Karpas-422 (cell line): ENCODE results near the gene BRD1. TPM values are rescaled to one million over a fixed set of nuclear protein-coding genes. Genes with fewer than 3 reads are reported as not detected.

Experiments
- DNase-seq: peaks from one replicate; pipeline ENCODE4 v3.0.0-alpha.2; 2015
- H2AFZ ChIP-seq: fragments of 200-600 bp; sonication (generic); 2 replicates; pipeline ENCODE4 v1.6.1; 2014; ENCODE audit warnings: antibody characterized with exemption, low read length, mixed read lengths
- H3K27ac ChIP-seq: fragments of 200-600 bp; sonication (generic); 2 replicates; pipeline ENCODE4 v1.5.1; 2014; ENCODE audit warnings: mild to moderate bottlenecking, low read length, moderate library complexity
- H3K27me3 ChIP-seq: fragments of 200-600 bp; sonication (generic); 2 replicates; pipeline ENCODE4 v1.6.1; 2014; ENCODE audit warnings: low read length, mixed read lengths
- H3K36me3 ChIP-seq: fragments of 200-600 bp; sonication (generic); 2 replicates; pipeline ENCODE4 v1.6.1; 2014; ENCODE audit warnings: low read length, mixed read lengths; ENCODE audit not compliant: insufficient read depth
- H3K4me1 ChIP-seq: fragments of 200-600 bp; sonication (generic); 2 replicates; pipeline ENCODE4 v1.6.1; 2014; ENCODE audit warnings: mild to moderate bottlenecking, low read length, mixed read lengths
- H3K4me2 ChIP-seq: fragments of 200-600 bp; sonication (generic); 2 replicates; pipeline ENCODE4 v1.6.1; 2014; ENCODE audit warnings: low read length, low read depth, mild to moderate bottlenecking; ENCODE audit not compliant: poor library complexity, severe bottlenecking
- H3K4me3 ChIP-seq: fragments of 200-600 bp; sonication (generic); 2 replicates; pipeline ENCODE4 v1.5.1; 2014; ENCODE audit warnings: mild to moderate bottlenecking, antibody characterized with exemption, low read length, mixed read lengths
- H3K79me2 ChIP-seq: fragments of 200-600 bp; sonication (generic); 2 replicates; pipeline ENCODE4 v1.6.1; 2014; ENCODE audit warnings: mild to moderate bottlenecking, low read length, mixed read lengths
- H3K9ac ChIP-seq: fragments of 200-600 bp; sonication (generic); 2 replicates; pipeline ENCODE4 v1.6.0; 2014; ENCODE audit warnings: low read length
- H3K9me2 ChIP-seq: fragments of 200-600 bp; sonication (generic), shearing (Covaris generic); replicated peaks from 2 replicates; pipeline ENCODE4 v1.6.0; 2014; ENCODE audit warnings: mild to moderate bottlenecking, low read length, moderate library complexity; ENCODE audit not compliant: insufficient read depth
- H3K9me3 ChIP-seq: fragments of 300-700, 200-600 bp; sonication (generic); 2 replicates; pipeline ENCODE4 v1.6.1; 2014; ENCODE audit warnings: low read length, mixed read lengths
- H4K20me1 ChIP-seq: fragments of 200-600 bp; sonication (generic); 2 replicates; pipeline ENCODE4 v1.6.1; 2014; ENCODE audit warnings: mild to moderate bottlenecking, antibody characterized with exemption, low read length, low read depth; ENCODE audit not compliant: insufficient read depth
- total RNA-seq: library from RNA; depleted of rRNA; stranded (reverse); fragments of >200 nt; shearing (Covaris generic); gene quantifications from 2 replicates; pipeline ENCODE4 v1.2.3, GENCODE V29; 2014; ENCODE audit warnings: low replicate concordance

Gene BRD1
- total RNA-seq, 1 experiment from 2014 or later, result 16.0 TPM

DNA sequence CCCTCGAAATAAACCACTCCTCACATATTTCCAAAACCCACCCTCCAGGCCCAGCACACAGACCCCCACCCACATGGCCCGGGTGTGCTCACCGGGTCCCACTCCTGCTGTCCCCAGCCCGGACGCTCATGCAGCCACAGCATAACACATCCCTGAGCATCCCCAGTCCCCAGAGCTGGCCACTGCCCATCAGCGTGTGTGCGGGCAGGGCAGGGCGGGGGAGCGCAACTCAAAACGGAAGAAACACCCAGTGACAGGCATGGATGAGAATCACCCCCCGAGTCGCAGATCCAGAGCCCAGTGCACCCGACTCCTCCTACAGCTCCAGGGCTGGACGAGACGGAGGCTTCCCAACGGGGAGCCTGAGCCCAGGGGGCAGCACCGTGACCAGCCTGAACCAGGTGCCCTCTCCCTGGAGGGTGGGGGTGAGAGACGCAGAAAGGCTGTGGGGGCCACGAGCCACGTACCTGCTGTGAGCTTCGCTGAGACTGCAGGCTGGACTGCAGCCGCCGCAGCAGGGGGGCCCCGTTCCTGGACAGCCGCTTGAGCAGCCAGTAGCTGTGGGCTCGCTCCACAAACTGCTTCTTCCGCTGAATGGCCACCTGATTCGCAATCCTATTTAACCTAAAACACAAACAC, 23.8 kb downstream of the BRD1 start:
- peaks cover 91% of the 10 kb centered on the region for H3K79me2 ChIP-seq

DNA sequence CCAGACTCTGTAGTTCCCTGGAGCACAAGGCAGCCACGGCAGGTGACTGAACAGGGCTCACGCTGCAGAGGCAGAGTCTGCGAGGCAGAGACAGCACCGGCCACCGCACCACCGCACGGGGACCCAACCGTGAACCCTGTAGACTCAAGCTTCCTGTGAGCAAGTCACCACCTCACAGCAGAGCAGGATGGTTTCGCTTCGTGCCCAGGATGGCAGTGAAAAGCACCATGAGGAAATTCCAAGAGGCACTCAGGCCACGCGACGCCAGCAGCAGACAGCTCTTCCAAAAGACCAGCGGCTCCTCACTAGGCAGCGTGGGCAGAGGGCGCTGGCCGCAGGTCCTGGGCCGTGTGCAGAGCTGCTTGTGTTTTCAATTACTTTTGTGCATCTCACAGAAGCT, 24.5 kb downstream of the BRD1 start:
- Histone ChIP-seq H3K4me1 (no peaks in the 10 kb centered on the region), H3K36me3 (peaks cover 3% of the 10 kb centered on the region; the same call in 1 of the 2 replicates), H2AFZ (no peak overlapping the region), H3K9me2 (no peaks in the 10 kb centered on the region), H3K9me3 (no peaks in the 10 kb centered on the region), H3K4me3 (no peak overlapping the region), H3K9ac (no peak overlapping the region), H3K79me2 (peaks cover 85% of the 10 kb centered on the region), H4K20me1 (peaks cover 69% of the 10 kb centered on the region), H3K4me2 (no peak overlapping the region), H3K27ac (no peak overlapping the region), H3K27me3 (no peaks in the 10 kb centered on the region)
- no peak for DNase-seq

More for the DNA sequence above, 23.8 kb downstream of the BRD1 start:
- no peak overlapping the region for H3K9ac ChIP-seq
- H3K4me3 ChIP-seq, result no peak overlapping the region
- H3K4me2 ChIP-seq, result no peak overlapping the region
- H3K36me3 ChIP-seq, result peaks cover 3% of the 10 kb centered on the region; the same call in 1 of the 2 replicates
- peaks cover 72% of the 10 kb centered on the region for H4K20me1 ChIP-seq
- H3K4me1 ChIP-seq, result no peaks in the 10 kb centered on the region
- H2AFZ ChIP-seq, result no peak overlapping the region
- H3K9me3 ChIP-seq, result no peaks in the 10 kb centered on the region
- no peak overlapping the region for H3K27ac ChIP-seq
- H3K9me2 ChIP-seq, result no peaks in the 10 kb centered on the region
- H3K27me3 ChIP-seq, result no peaks in the 10 kb centered on the region
- no peak for DNase-seq

DNA sequence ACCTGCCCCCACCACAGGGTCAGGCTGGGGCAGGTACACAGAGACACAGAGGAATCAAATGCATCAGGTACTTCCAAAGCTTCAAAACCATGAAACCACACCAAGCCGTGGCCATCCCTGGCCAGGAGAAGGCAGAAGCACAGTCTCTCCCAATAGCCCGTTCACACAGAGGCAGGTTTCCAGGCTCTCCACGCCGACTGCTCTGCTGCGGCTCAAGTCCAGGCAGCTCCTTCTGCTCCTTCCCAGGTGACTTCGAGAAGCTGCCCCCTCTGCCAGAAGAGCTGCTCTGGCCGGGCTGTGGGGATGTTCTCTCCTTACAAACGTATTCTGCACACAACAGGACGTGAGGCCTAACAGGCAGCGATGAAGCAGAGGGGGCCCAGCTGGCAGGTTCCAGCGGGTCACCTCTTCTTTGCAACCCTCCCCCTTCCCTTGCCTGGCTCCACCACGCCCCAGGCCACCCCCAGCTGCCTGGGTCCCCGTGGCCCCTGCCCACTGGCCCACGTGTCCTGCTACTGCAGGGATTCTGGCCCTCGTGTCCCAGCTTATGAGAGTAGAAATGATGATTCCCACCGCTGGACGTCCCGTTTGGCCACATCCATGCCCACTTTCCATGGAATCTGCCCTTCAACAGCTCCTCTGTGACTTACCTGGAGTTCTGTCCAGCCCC, 26.1 kb downstream of the BRD1 start:
- no peaks in the 10 kb centered on the region for H3K9me2 ChIP-seq
- no peak overlapping the region for H3K9ac ChIP-seq
- no peak overlapping the region for H3K4me3 ChIP-seq
- peaks cover 72% of the 10 kb centered on the region for H3K79me2 ChIP-seq
- no peak overlapping the region for H2AFZ ChIP-seq
- H3K4me2 ChIP-seq, result no peak overlapping the region
- peaks cover 7% of the 10 kb centered on the region; the same call in 1 of the 2 replicates for H3K36me3 ChIP-seq
- H3K4me1 ChIP-seq, result no peaks in the 10 kb centered on the region
- H3K27ac ChIP-seq, result no peak overlapping the region
- no peak for DNase-seq
- no peaks in the 10 kb centered on the region for H3K9me3 ChIP-seq
- H4K20me1 ChIP-seq, result peaks cover 64% of the 10 kb centered on the region; the same call in 1 of the 2 replicates
- H3K27me3 ChIP-seq, result no peaks in the 10 kb centered on the region

- Histone ChIP-seq H3K27me3 (no peaks in the 10 kb centered on the region), H3K9me3 (no peaks in the 10 kb centered on the region), H3K27ac (no peak overlapping the region), H3K4me1 (no peaks in the 10 kb centered on the region), H3K9ac (no peak overlapping the region), H3K4me3 (no peak overlapping the region), H3K9me2 (no peaks in the 10 kb centered on the region), H3K79me2 (peaks cover 63% of the 10 kb centered on the region), H3K4me2 (no peak overlapping the region), H2AFZ (no peak overlapping the region), H4K20me1 (peaks cover 55% of the 10 kb centered on the region; the same call in 1 of the 2 replicates), H3K36me3 (peaks cover 7% of the 10 kb centered on the region; the same call in 1 of the 2 replicates)
- DNase-seq, result no peak
These were observed 27.1 kb downstream of the BRD1 start for GRCh38 chr22:49800408-49801238.

DNA sequence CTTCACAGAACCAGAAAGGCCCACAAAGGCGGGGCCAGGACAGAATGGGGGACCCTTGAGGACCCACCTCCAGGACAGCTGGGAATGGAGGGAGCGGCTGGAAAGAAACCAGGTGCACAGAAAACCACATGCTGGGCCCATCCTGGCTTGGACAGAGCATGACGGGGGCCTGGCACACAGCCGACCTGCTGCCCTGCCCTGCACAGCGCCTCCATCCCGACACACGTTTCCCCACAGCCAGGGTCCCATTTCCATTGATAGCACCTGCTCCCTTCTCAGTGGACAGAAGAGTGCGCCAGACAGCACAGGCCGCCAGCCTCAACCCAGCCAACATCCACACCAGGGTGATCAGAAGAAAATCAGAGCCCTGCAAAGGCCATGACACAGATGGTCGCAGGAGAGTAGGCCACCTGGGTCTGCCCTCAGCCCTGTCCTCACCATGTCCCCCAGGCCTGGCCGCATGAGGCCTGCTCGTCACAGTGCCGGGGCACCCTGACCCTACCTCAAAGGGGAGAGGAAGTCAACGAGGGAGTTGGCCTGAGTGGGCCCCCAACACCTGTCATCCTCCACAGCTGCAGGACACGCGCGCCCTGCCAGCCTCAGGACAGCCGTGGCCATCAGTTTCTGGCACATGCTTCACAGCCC, 28.1 kb downstream of the BRD1 start:
- no peak overlapping the region for H3K4me2 ChIP-seq
- no peak overlapping the region for H3K9ac ChIP-seq
- DNase-seq, result no peak
- no peaks in the 10 kb centered on the region for H3K9me2 ChIP-seq
- no peaks in the 10 kb centered on the region for H3K27me3 ChIP-seq
- H3K4me3 ChIP-seq, result no peak overlapping the region
- no peaks in the 10 kb centered on the region for H3K4me1 ChIP-seq
- H3K27ac ChIP-seq, result no peak overlapping the region
- no peak overlapping the region for H2AFZ ChIP-seq
- H3K36me3 ChIP-seq, result peaks cover 7% of the 10 kb centered on the region; the same call in 1 of the 2 replicates
- peaks cover 56% of the 10 kb centered on the region for H3K79me2 ChIP-seq
- H4K20me1 ChIP-seq, result peaks cover 53% of the 10 kb centered on the region; the same call in 1 of the 2 replicates
- H3K9me3 ChIP-seq, result no peaks in the 10 kb centered on the region

GRCh38 chr22:49798486-49799151, 29.1 kb downstream of the BRD1 start:
- H4K20me1 ChIP-seq, result peaks cover 47% of the 10 kb centered on the region; the same call in 1 of the 2 replicates
- peaks cover 7% of the 10 kb centered on the region; the same call in 1 of the 2 replicates for H3K36me3 ChIP-seq

DNA sequence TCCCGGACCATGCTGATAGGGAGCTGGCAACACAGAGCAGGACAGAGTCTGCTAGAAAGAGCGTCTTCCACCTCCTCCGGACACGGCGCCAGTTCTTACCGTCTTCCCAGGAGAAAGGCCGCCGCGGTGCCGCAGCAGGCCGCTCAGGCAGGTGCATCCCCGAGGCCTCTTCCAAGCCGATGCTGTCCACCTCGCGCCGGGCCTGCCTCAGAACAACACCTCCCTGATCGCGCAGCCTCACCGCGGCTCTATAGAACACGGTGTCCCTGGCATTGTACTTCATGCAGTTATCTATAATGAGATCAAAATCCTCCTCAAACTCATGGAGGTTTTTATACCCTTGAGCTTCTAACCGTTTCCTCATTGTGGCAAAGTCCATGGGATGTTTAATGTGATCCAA, 30.0 kb downstream of the BRD1 start:
- no peak overlapping the region for H3K4me3 ChIP-seq
- H3K9me3 ChIP-seq, result no peaks in the 10 kb centered on the region
- H4K20me1 ChIP-seq, result peaks cover 47% of the 10 kb centered on the region; the same call in 1 of the 2 replicates
- no peak overlapping the region for H3K4me2 ChIP-seq
- peaks cover 11% of the 10 kb centered on the region; the same call in 1 of the 2 replicates for H3K36me3 ChIP-seq
- no peak overlapping the region for H2AFZ ChIP-seq
- DNase-seq, result no peak
- H3K27me3 ChIP-seq, result no peaks in the 10 kb centered on the region
- no peak overlapping the region for H3K27ac ChIP-seq
- no peak overlapping the region for H3K9ac ChIP-seq
- H3K79me2 ChIP-seq, result peaks cover 52% of the 10 kb centered on the region
- H3K9me2 ChIP-seq, result no peaks in the 10 kb centered on the region
- H3K4me1 ChIP-seq, result no peaks in the 10 kb centered on the region

More at GRCh38 chr22:49798486-49799151, 29.1 kb downstream of the BRD1 start:
- Histone ChIP-seq H3K27me3 (no peaks in the 10 kb centered on the region), H3K9me3 (no peaks in the 10 kb centered on the region), H3K4me3 (no peak overlapping the region), H3K9ac (no peak overlapping the region), H3K9me2 (no peaks in the 10 kb centered on the region), H3K79me2 (peaks cover 52% of the 10 kb centered on the region), H3K27ac (no peak overlapping the region), H3K4me1 (no peaks in the 10 kb centered on the region), H2AFZ (no peak overlapping the region), H3K4me2 (no peak overlapping the region)
- no peak for DNase-seq
